SU-DHL-6 (cell line): ENCODE measurements around the gene PLOD2.

Source experiments
- H2AFZ ChIP-seq: fragments of 200-600 bp; sonication (generic); 2 replicates; pipeline ENCODE4 v1.6.1; 2014; ENCODE audit warnings: low read depth, mild to moderate bottlenecking, moderate library complexity, mixed read lengths, antibody characterized with exemption, low read length; ENCODE audit not compliant: severe bottlenecking
- H3F3A ChIP-seq: fragments of 200-600 bp; shearing (Covaris generic); 2 replicates; pipeline ENCODE4 v1.6.0; 2016; ENCODE audit warnings: antibody characterized with exemption, mild to moderate bottlenecking; ENCODE audit not compliant: insufficient read depth
- H3K27ac ChIP-seq: fragments of 200-600 bp; sonication (generic); 2 replicates; pipeline ENCODE4 v1.5.1; 2016; ENCODE audit warnings: low read depth, mild to moderate bottlenecking, low read length, moderate library complexity, mixed read lengths
- H3K27me3 ChIP-seq: fragments of 200-600 bp; sonication (generic), shearing (Covaris generic); 2 replicates; pipeline ENCODE4 v1.6.0; 2014; ENCODE audit warnings: mild to moderate bottlenecking, low read length
- H3K36me3 ChIP-seq: fragments of 200-600 bp; sonication (generic); 2 replicates; pipeline ENCODE4 v1.6.1; 2014; ENCODE audit warnings: mild to moderate bottlenecking, low read length, mixed read lengths
- H3K4me2 ChIP-seq: fragments of 300-600, 200-600 bp; shearing (Covaris generic), sonication (generic); 2 replicates; pipeline ENCODE4 v1.6.0; 2014; ENCODE audit warnings: low read length, low read depth, mild to moderate bottlenecking; ENCODE audit not compliant: poor library complexity, severe bottlenecking
- H3K4me3 ChIP-seq: fragments of 200-600 bp; sonication (generic); 2 replicates; pipeline ENCODE4 v1.5.1; 2014; ENCODE audit warnings: antibody characterized with exemption, low read length, mild to moderate bottlenecking, mixed read lengths; ENCODE audit not compliant: insufficient read depth, poor library complexity, severe bottlenecking
- H3K79me2 ChIP-seq: fragments of 200-600 bp; sonication (generic); 2 replicates; pipeline ENCODE4 v1.6.1; 2014; ENCODE audit warnings: mild to moderate bottlenecking, low read length, moderate library complexity; ENCODE audit not compliant: insufficient read depth
- H3K9ac ChIP-seq: fragments of 200-600 bp; sonication (generic); 2 replicates; pipeline ENCODE4 v1.7.0; 2014; ENCODE audit warnings: mild to moderate bottlenecking, low read length
- H3K9me2 ChIP-seq: fragments of 200-600 bp; sonication (generic); replicated peaks from 2 replicates; pipeline ENCODE4 v1.6.1; 2014; ENCODE audit warnings: low read length; ENCODE audit not compliant: insufficient read depth
- H3K9me3 ChIP-seq: fragments of 200-600 bp; sonication (generic); 2 replicates; pipeline ENCODE4 v1.6.1; 2014; ENCODE audit warnings: low read length, mixed read lengths; ENCODE audit not compliant: insufficient read depth
- H4K20me1 ChIP-seq: fragments of 200-600 bp; sonication (generic); 2 replicates; pipeline ENCODE4 v1.6.1; 2014; ENCODE audit warnings: low read depth, mild to moderate bottlenecking, antibody characterized with exemption, low read length, moderate library complexity, mixed read lengths
- EZH2phosphoT487 ChIP-seq: fragments of 200-600 bp; sonication (generic), shearing (Covaris generic); conservative IDR thresholded peaks from 2 replicates; pipeline ENCODE4 v1.6.1; 2018; ENCODE audit warnings: mild to moderate bottlenecking, antibody characterized with exemption, low read length, moderate library complexity, mixed read lengths
- TF ChIP-seq, protein P1 (sequence below): fragments of 200-600 bp; sonication (generic); IDR thresholded peaks from one replicate; pipeline ENCODE4 v1.5.1; 2017; ENCODE audit warnings: antibody characterized with exemption, mild to moderate bottlenecking, low read length, moderate library complexity; ENCODE audit not compliant: insufficient read depth, poor library complexity, severe bottlenecking

Gene PLOD2

DNA sequence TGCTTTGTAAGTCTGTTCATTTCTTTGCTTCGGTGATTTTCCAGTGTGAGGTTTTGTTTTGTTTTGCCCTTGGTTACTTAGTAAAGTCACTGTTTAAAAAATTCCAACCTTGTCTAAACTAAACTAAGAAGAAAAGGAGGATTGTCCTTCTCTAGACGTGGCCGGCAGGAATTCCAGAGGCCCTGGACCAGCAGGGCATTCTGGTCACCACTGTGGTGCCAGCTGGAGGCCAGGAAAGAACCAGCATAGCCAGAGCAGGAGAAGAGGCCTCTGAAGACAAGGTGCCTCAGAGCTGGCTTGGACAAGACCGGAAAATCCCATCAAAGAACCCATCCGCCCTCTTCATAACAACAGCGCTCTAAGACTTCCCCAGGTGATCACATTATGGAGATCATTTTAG is 8.2 kb downstream of the PLOD2 start:
- no peaks in the 10 kb centered on the region for H3K36me3 ChIP-seq
- no peaks in the 10 kb centered on the region for H3K9me3 ChIP-seq
- H2AFZ ChIP-seq, result no peak overlapping the region
- no peak overlapping the region for H3K4me3 ChIP-seq
- H3K9me2 ChIP-seq, result no peaks in the 10 kb centered on the region
- no peaks in the 10 kb centered on the region for H3K27me3 ChIP-seq
- H4K20me1 ChIP-seq, result no peaks in the 10 kb centered on the region
- no peaks in the 10 kb centered on the region for H3F3A ChIP-seq
- no peak overlapping the region for H3K4me2 ChIP-seq
- no peak overlapping the region for H3K9ac ChIP-seq
- no peak for TF ChIP-seq EZH2phosphoT487
- TF ChIP-seq, protein P1, sequence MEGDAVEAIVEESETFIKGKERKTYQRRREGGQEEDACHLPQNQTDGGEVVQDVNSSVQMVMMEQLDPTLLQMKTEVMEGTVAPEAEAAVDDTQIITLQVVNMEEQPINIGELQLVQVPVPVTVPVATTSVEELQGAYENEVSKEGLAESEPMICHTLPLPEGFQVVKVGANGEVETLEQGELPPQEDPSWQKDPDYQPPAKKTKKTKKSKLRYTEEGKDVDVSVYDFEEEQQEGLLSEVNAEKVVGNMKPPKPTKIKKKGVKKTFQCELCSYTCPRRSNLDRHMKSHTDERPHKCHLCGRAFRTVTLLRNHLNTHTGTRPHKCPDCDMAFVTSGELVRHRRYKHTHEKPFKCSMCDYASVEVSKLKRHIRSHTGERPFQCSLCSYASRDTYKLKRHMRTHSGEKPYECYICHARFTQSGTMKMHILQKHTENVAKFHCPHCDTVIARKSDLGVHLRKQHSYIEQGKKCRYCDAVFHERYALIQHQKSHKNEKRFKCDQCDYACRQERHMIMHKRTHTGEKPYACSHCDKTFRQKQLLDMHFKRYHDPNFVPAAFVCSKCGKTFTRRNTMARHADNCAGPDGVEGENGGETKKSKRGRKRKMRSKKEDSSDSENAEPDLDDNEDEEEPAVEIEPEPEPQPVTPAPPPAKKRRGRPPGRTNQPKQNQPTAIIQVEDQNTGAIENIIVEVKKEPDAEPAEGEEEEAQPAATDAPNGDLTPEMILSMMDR, result no peak
- H3K27ac ChIP-seq, result no peak overlapping the region
- H3K79me2 ChIP-seq, result no peaks in the 10 kb centered on the region

DNA sequence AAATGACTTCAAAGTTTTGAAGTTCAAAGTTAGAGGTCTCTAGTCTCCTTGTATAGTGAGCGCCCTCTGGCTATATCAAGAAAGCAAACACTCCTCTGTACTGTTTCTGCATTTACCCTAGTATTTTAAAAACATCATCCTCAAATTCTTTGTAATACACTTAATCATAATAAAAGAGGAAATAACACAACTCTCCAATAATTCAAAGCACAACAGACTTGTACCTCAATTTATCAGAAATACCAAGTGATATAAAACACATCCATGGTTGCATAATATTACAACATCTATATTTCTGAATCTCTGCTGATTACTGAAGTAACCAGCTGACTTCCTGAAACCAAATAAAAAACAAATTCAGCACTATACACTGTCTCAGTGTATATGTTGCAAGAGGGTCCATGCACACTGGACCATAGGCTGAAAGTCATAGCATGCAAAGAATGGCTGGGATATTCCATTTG is 12.5 kb downstream of the PLOD2 start:
- H3K27me3 ChIP-seq, result no peaks in the 10 kb centered on the region
- no peak overlapping the region for H3K27ac ChIP-seq
- H3K4me3 ChIP-seq, result no peak overlapping the region
- H3K9me3 ChIP-seq, result no peaks in the 10 kb centered on the region
- no peaks in the 10 kb centered on the region for H3K79me2 ChIP-seq
- H3K9me2 ChIP-seq, result no peaks in the 10 kb centered on the region
- H3K36me3 ChIP-seq, result no peaks in the 10 kb centered on the region
- no peak overlapping the region for H3K4me2 ChIP-seq
- H3F3A ChIP-seq, result no peaks in the 10 kb centered on the region
- H3K9ac ChIP-seq, result no peak overlapping the region
- TF ChIP-seq, protein P1, result no peak
- TF ChIP-seq EZH2phosphoT487, result no peak
- H4K20me1 ChIP-seq, result no peaks in the 10 kb centered on the region
- H2AFZ ChIP-seq, result no peak overlapping the region

DNA sequence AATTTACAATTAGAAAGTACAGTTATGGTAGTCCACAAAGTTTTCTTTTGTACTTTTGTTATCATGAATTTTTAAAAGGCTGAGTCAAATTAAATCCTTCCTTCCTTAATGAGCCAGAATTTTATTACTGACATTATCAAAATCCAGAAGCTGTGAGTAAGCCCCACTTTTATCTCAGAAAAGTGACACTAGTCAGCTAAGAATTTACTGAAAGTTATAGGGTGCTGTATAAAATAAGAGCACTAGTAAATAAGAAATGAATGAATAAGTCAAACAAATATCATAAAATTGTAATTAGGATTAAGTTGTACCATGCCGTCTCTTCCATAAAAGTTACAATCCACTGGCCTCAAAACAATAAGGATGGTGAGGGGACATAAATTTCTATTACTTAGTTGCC is 15.3 kb downstream of the PLOD2 start:
- Histone ChIP-seq H3K36me3 (no peaks in the 10 kb centered on the region), H3K4me2 (no peak overlapping the region), H3K9me3 (no peaks in the 10 kb centered on the region), H3K4me3 (no peak overlapping the region), H4K20me1 (no peaks in the 10 kb centered on the region), H3K27ac (no peak overlapping the region), H3K9me2 (no peaks in the 10 kb centered on the region), H3F3A (no peaks in the 10 kb centered on the region), H3K79me2 (no peaks in the 10 kb centered on the region), H3K27me3 (no peaks in the 10 kb centered on the region), H2AFZ (no peak overlapping the region), H3K9ac (no peak overlapping the region)
- TF ChIP-seq, protein P1, result no peak
- TF ChIP-seq EZH2phosphoT487, result no peak

DNA sequence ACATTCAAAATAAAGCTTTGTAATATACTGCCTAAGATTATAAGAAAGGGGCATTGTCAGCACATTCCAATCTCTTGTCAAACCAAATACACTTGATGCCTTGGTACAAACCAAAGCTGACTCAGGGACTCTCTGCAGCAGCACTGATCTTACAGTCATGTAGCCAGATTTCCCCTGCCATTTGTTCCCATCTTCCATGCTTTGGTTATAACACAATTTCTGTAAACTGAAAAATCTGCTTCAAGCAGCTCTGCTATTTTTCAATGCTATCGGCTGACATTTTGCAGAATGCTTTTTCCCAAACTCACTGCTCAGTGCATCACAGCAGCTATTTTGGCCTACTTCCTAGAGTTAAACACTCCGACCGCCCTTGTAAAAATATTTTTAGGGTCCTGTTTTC is 18.2 kb downstream of the PLOD2 start:
- H4K20me1 ChIP-seq, result no peaks in the 10 kb centered on the region

More for the DNA sequence above, 18.2 kb downstream of the PLOD2 start:
- no peak overlapping the region for H3K9ac ChIP-seq
- no peak overlapping the region for H3K4me2 ChIP-seq
- no peaks in the 10 kb centered on the region for H3K9me3 ChIP-seq
- no peaks in the 10 kb centered on the region for H3K9me2 ChIP-seq
- no peaks in the 10 kb centered on the region for H3K36me3 ChIP-seq
- H3K4me3 ChIP-seq, result no peak overlapping the region
- no peaks in the 10 kb centered on the region for H3F3A ChIP-seq
- H3K79me2 ChIP-seq, result no peaks in the 10 kb centered on the region
- H3K27ac ChIP-seq, result no peak overlapping the region
- H3K27me3 ChIP-seq, result no peaks in the 10 kb centered on the region
- H2AFZ ChIP-seq, result no peak overlapping the region
- TF ChIP-seq, protein P1, result no peak
- TF ChIP-seq EZH2phosphoT487, result no peak
